Neutrophil (primary cell): ENCODE data around the gene CIB4.
A peak's percentile ranks its signal among the peaks of the same experiment; 100 is the strongest.

Experiments
- H3K27ac ChIP-seq: fragments of 200-600 bp; sonication (generic); 2 replicates; pipeline ENCODE4 v1.5.1; 2016; ENCODE audit warnings: mild to moderate bottlenecking, moderate library complexity
- H3K27me3 ChIP-seq: fragments of 200-600 bp; sonication (generic); 2 replicates; pipeline ENCODE4 v1.6.0; 2016; ENCODE audit warnings: mild to moderate bottlenecking
- H3K36me3 ChIP-seq: fragments of 200-600 bp; sonication (generic); 2 replicates; pipeline ENCODE4 v1.5.1; 2017
- H3K4me1 ChIP-seq, 2 experiments: fragments of 200-600 bp in 1 of 2; sonication (generic) in 1 of 2; 1 replicate in 1 of 2; 2 replicates in 1 of 2; pipeline versions ENCODE4 v1.5.1 to v1.6.1; 2013 to 2016; ENCODE audit warnings: low read depth in 1 of 2, low read length in 1 of 2, mild to moderate bottlenecking in 1 of 2, moderate library complexity in 1 of 2; ENCODE audit not compliant: control insufficient read depth in 1 of 2, insufficient read depth in 1 of 2
- H3K4me3 ChIP-seq, 2 experiments: fragments of 200-600 bp in 1 of 2; sonication (generic) in 1 of 2; 1 replicate in 1 of 2; 2 replicates in 1 of 2; pipeline ENCODE4 v1.5.1; 2013 to 2016; ENCODE audit warnings: low read depth in 1 of 2, low read length in 1 of 2, mild to moderate bottlenecking in 1 of 2, moderate library complexity in 1 of 2
- H3K9me3 ChIP-seq: fragments of 200-600 bp; sonication (generic); 2 replicates; pipeline ENCODE4 v1.5.1; 2016
- CTCF ChIP-seq: fragments of 200-600 bp; sonication (generic); IDR thresholded peaks from 2 replicates; pipeline ENCODE4 v1.5.1; 2016; ENCODE audit warnings: antibody characterized with exemption

Gene CIB4

GRCh38 chr2:26579025-26579722 lies 62.0 kb downstream of the CIB4 start:
- H3K4me3 ChIP-seq, result no peak overlapping the region
- H3K27me3 ChIP-seq, result peaks cover 38% of the 10 kb centered on the region
- no peak overlapping the region for H3K27ac ChIP-seq
- TF ChIP-seq CTCF, result no peak
- no peaks in the 10 kb centered on the region for H3K36me3 ChIP-seq
- H3K4me1 ChIP-seq, result no peaks in the 10 kb centered on the region
- H3K9me3 ChIP-seq, result no peaks in the 10 kb centered on the region

DNA sequence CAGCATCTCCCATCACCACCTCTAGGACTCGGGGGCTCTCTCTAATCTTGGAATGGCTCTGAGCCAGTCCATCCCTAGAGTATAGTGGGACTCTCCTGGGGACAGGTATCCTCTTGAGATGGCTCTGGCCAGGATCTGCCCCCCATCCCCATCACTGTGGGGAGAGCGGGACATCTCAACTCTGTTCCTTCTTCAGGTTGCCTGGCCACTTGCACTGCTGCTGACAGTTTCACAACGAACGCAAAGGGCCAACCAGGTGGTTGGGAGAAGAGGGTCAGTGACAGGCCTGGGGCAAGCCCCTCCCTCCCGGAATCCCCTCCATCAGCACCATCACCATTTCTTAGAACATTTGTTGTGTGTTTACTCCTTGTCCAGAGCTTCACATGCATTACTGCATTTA lies 62.6 kb downstream of the CIB4 start:
- no peak for TF ChIP-seq CTCF
- peaks cover 37% of the 10 kb centered on the region for H3K27me3 ChIP-seq
- H3K36me3 ChIP-seq, result no peaks in the 10 kb centered on the region

GRCh38 chr2:26578113-26578458 lies 63.1 kb downstream of the CIB4 start:
- H3K27me3 ChIP-seq, result peaks cover 42% of the 10 kb centered on the region
- no peak overlapping the region for H3K27ac ChIP-seq
- no peaks in the 10 kb centered on the region for H3K4me1 ChIP-seq
- no peak overlapping the region for H3K4me3 ChIP-seq
- no peaks in the 10 kb centered on the region for H3K36me3 ChIP-seq
- TF ChIP-seq CTCF, result no peak
- no peaks in the 10 kb centered on the region for H3K9me3 ChIP-seq

More for the DNA sequence above, 62.6 kb downstream of the CIB4 start:
- Histone ChIP-seq H3K4me3 (no peak overlapping the region), H3K27ac (no peak overlapping the region), H3K9me3 (no peaks in the 10 kb centered on the region), H3K4me1 (no peaks in the 10 kb centered on the region)

GRCh38 chr2:26577442-26578112 lies 63.6 kb downstream of the CIB4 start:
- no peaks in the 10 kb centered on the region for H3K4me1 ChIP-seq
- no peak overlapping the region for H3K27ac ChIP-seq
- H3K4me3 ChIP-seq, result no peak overlapping the region
- no peaks in the 10 kb centered on the region for H3K36me3 ChIP-seq
- no peaks in the 10 kb centered on the region for H3K9me3 ChIP-seq
- peaks cover 47% of the 10 kb centered on the region for H3K27me3 ChIP-seq
- TF ChIP-seq CTCF, result peak; percentile 83

DNA sequence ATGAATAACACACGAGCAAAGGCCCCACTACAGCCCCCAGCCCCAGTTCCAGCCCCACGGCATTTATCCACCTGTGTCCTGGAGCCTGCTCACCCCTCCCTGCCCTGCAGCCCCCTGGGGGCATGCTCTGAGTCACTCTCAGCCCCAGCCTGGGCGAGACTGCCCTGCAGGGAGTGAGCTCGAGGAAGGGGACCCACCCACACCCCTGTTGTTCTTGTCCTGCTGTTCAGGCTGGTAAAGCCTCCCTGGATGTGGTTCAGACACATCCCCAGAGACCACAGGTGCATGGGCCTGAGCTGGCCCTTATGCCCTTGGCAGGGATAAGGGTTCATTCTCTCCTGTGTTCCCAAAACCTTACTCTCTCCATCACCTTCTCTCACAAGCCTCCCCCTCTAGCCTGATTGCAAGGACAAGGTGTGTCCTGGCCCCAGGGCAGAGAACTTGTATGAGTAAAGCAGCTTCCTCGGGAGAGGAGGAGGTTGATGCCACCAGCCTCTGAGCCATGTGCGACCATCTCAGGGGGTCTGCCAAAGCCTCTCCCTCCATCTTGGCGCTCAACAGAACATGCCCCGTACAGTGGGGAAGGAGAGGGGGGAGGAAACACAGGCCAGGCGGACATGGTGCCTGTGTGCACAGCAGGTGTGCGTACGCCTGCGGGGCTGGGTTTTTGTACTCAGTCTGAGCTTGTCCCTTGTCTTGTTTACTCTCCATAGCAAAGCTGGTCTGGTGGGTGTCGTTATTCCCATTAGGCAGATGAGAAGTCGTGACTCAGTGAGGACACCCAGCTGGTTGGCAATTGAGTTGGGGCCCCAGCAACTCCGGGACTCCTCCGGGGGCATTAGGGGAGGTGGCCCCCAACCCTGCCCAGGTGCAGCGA lies 64.4 kb downstream of the CIB4 start:
- no peaks in the 10 kb centered on the region for H3K4me1 ChIP-seq
- H3K27ac ChIP-seq, result no peak overlapping the region
- no peak overlapping the region for H3K4me3 ChIP-seq
- H3K27me3 ChIP-seq, result peaks cover 51% of the 10 kb centered on the region
- H3K36me3 ChIP-seq, result no peaks in the 10 kb centered on the region
- H3K9me3 ChIP-seq, result no peaks in the 10 kb centered on the region
- TF ChIP-seq CTCF, result no peak
